SK-MEL-5 (cell line): Measurements from ENCODE around the gene PLEKHA6. TPM values are rescaled to one million over a fixed set of nuclear protein-coding genes. Genes with fewer than 3 reads are reported as not detected.

Experiments used
- DNase-seq: peaks from one replicate; pipeline ENCODE4 v3.0.0-alpha.2; 2016; ENCODE audit warnings: low read depth, low spot score
- in situ Hi-C: cut with HindIII; loops from 2 replicates; pipeline ENCODE4 v1.10.0; 2016; ENCODE audit warnings: low sequenced_read_pairs, high pct_unique_total_duplicates, low pct_unique_long_range_greater_than_20kb
- total RNA-seq: library from RNA; depleted of rRNA; stranded (reverse); fragments of >200 nt; shearing (Covaris generic); gene quantifications from 2 replicates; pipeline ENCODE4 v1.2.3, GENCODE V29; 2014

Gene PLEKHA6
- total RNA-seq, 1 experiment from 2014 or later = not detected

- no peak for DNase-seq
- in situ Hi-C loops = no loop called here
Observed at GRCh38 chr1:204286831-204287421, 72.8 kb downstream of the PLEKHA6 start.

- no peak for DNase-seq
Observed at GRCh38 chr1:204286315-204286714, 73.4 kb downstream of the PLEKHA6 start.

GRCh38 chr1:204285436-204286305 lies 74.1 kb downstream of the PLEKHA6 start:
- peak; percentile 9 for DNase-seq
- in situ Hi-C loops = no loop called here

More at GRCh38 chr1:204286315-204286714, 73.4 kb downstream of the PLEKHA6 start:
- in situ Hi-C loops = no loop called here

GRCh38 chr1:204284929-204285328 lies 74.8 kb downstream of the PLEKHA6 start:
- in situ Hi-C loops = no loop called here
- DNase-seq = no peak

GRCh38 chr1:204283711-204284651 lies 75.7 kb downstream of the PLEKHA6 start:
- in situ Hi-C loops = no loop called here
- DNase-seq = no peak

- in situ Hi-C loops = no loop called here
- DNase-seq = no peak
Observed at GRCh38 chr1:204282761-204283221, 76.9 kb downstream of the PLEKHA6 start.

- in situ Hi-C loops = no loop called here
- DNase-seq = no peak
Observed at GRCh38 chr1:204280099-204280961, 79.4 kb downstream of the PLEKHA6 start.

- in situ Hi-C loops = no loop called here
- no peak for DNase-seq
Observed at GRCh38 chr1:204278958-204279357, 80.8 kb downstream of the PLEKHA6 start.

GRCh38 chr1:204278251-204278650 lies 81.5 kb downstream of the PLEKHA6 start:
- in situ Hi-C loops = no loop called here
- no peak for DNase-seq

GRCh38 chr1:204277563-204278219 lies 82.0 kb downstream of the PLEKHA6 start:
- in situ Hi-C loops = no loop called here
- no peak for DNase-seq

GRCh38 chr1:204275695-204276370 lies 83.9 kb downstream of the PLEKHA6 start:
- in situ Hi-C loops = no loop called here
- no peak for DNase-seq

- in situ Hi-C loops = no loop called here
- DNase-seq = no peak
Observed at GRCh38 chr1:204274446-204274845, 85.3 kb downstream of the PLEKHA6 start.

GRCh38 chr1:204272505-204272904 lies 87.2 kb downstream of the PLEKHA6 start:
- no peak for DNase-seq
- in situ Hi-C loops = no loop called here

- in situ Hi-C loops = no loop called here
- DNase-seq = no peak
Observed at GRCh38 chr1:204271970-204272369, 87.8 kb downstream of the PLEKHA6 start.

- no peak for DNase-seq
- in situ Hi-C loops = no loop called here
Observed at GRCh38 chr1:204268101-204268500, 91.6 kb downstream of the PLEKHA6 start.

- in situ Hi-C loops = no loop called here
Observed at GRCh38 chr1:204267191-204267601, 92.5 kb downstream of the PLEKHA6 start.

More at GRCh38 chr1:204267191-204267601, 92.5 kb downstream of the PLEKHA6 start:
- peak; percentile 26 for DNase-seq
